HG03378 (cell line): ENCODE data around the gene FBXW12.

Experiments
- ATAC-seq: cut with Tn5 transposase; IDR thresholded peaks from one replicate; pipeline ENCODE4 v1.9.1; 2021; ENCODE audit warnings: mild to moderate bottlenecking, moderate library complexity; ENCODE audit not compliant: unreplicated experiment

Gene FBXW12

DNA sequence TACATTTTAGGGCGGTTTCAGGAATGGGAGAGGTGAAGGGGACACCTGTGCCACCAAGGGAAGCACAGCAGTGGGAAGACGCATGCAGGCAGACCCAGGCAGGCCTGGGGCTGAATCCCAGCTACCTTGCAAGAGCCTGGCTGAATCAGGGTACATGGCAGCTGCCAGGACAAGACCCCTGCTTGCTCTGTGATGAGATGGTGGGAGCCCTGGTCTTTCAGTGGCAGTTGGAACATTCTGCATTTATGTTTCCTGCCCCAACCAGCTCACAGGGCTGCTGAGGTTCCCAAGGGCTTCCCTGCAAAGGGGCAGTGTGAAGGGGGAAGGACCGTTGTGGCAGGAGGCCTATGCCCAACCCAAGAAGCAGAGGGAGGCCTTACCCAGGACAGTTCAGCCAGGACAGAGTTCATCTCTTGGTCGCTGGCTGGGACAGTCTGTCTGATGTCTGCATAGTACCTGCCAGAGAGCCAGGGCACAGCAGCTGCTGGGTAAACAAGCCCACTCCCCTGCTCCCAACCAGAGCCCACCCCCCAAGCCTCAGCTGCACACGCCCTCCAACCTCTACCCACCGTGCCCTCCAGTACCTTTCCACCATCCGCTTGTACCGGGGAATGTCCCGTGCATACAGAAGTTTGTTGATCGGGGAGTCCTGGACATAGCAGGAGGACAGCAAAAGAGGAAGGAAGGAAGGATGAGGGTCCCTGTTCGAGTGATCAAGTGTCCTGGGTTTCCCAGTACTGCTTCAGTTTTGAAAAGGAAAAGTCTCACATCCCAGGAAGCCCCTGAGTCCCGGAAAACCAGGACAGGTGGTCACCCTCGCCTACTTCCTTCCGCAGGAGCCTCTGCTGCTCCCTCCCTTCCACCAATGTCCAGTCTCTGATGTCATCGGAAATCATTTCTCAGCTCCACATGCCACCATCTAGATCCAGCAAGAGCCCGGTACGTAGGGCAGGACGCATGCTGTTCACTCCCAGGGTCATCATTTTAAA lies 34.7 kb downstream of the FBXW12 start:
- no peak for ATAC-seq

DNA sequence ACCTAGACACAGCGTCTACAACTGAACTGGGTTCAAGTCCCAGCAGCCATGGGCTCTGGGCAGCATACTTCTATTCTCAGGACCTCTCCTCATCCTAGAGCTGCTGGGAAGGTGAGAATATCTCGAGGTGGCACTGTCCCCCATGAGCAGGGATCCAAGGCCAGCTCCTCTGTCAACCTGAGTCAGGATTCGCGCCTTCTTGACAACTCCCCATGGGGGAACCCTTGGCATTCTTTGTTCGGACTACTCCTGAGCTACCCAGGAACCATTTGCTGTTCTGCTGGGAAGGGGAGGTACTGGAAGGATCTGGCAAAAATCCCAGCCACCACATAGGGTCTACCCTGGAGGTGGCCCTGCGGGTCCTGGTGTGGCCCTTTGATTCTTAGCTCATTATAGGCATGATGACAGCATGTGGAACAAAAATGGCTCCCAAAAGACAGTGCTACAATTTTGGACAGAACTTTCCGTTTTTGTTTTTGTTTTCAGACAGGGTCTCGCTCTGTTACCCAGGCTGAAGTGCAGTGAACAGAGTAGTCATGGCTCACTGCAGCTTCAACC lies 35.6 kb downstream of the FBXW12 start:
- no peak for ATAC-seq

DNA sequence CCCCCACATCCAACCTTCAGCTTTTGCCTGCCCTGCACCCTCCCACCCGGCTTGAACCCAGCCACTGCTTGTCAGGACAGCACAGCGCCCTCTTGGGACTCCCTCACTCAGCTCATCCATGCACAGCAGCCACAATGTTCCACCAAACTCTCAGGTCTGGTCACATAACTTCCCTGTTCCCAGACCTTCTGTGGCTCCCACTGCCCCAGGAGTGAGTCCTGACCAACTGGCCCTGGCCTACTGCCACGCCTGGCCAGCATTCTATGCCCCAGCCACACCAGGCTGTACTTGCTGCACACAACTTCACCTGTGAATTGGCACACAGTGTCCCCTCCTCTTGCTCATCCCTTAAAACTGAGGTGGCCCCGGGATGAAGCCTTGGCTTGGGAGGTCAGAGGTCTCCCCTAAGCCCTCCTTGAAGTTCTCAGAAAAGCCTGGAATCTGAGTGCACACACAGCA lies 36.8 kb downstream of the FBXW12 start:
- no peak for ATAC-seq

DNA sequence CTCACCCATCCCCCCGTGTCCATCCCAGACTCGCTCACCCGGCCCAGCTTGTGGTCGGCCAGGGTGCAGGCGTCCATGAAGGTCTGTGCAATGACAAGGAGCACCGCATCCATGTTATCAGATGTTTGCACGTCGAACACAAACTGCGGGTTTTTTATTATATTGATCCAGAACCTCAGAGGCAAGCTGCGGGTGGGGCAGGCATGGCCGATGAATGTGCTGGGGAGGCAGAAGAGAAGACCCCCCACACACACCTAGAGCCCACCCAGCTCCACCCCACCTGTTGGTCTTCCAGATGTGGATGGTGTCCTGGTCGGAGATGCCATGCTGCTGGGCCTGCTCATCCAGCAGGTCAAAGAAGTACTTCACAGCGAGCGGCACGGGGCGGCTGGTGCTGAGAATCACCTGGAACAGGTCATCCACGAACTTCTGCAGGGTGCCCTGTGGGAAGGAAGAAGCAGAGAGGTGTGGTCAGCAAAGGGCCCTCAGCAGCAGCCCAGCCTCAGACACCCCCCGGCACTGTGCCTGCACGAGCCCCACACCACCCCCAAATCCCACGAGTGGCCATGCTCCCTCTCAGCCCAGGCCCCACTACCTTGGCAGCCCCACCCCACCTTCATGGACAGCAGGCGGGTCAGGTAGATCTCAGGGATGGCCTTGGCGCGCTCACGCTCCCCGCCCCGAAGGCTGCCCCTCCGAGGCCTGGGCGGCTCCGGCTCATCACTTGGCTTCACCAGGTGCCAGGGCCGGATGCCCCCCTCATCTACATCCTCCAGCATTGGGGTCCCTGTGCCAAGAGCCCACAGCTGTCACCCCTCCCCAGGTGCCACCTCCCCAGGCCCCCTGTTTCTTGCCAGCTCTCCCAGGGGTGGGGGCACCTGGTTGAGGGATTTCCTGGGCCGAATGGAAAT lies 37.5 kb downstream of the FBXW12 start:
- ATAC-seq: no peak

DNA sequence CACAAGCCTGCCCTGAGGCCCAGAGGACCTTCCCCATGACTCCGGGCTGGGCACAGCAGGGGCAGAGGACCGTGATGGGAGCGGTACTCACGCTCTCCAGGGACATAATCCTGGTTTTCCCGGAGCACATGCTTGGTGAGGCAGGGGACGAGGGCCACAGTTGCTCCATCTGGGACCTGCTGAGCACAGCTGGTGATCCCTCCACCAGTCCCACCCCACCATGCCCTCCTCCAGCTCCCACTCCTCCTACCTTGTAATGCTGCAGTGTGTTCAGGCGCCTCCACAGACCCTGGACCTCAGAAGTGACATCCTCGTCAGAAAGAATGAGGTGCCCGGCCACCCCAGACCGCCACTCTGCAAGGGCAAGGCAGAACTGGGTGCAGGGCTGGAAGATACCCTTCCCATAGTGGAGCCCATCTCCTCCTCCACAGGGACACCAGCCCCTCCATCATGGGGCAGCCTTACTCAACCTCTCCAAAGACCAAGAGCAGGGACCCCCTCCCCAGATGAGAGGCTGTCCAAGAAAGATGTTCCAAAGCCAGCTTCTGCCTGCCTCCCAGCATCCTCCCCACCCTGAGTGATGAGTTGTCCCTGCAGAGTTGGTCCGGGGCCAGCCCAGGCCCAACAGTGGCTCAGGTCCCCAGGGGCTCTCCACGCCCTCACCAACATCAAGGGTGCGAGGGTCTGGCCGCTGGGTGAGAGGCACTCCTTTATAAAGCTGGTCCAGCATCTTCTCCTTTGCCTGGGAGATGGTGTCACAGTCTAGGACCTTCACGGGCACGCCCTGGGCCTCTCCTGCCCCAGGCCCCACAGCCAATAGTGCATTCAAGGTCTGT lies 38.4 kb downstream of the FBXW12 start:
- ATAC-seq: no peak

DNA sequence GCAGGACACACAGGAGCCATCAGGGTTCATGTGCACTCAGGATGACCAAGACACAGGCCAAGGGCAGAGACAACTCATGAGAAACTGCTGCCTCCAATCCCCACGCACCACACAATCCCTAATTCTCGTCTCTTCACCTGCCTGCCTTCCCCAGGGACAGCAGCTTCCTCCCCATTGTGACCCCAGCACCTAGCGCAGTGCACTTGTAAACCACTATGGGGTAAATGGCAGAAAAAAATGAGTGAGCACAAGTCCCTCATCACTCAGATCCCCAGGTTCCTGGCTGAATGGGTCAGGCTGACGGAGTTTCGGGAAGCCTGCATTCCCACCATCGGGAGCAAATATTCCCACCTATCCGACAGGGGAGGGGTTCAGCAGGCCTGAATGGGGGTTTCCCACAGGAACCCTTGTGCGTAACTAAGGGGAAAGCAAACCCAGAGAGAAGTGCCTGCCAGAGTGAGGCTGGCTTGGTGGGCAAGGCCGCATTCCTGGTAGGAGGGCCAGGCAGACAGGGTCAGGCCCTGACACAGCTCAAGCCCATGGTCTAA lies 39.1 kb downstream of the FBXW12 start:
- no peak for ATAC-seq

DNA sequence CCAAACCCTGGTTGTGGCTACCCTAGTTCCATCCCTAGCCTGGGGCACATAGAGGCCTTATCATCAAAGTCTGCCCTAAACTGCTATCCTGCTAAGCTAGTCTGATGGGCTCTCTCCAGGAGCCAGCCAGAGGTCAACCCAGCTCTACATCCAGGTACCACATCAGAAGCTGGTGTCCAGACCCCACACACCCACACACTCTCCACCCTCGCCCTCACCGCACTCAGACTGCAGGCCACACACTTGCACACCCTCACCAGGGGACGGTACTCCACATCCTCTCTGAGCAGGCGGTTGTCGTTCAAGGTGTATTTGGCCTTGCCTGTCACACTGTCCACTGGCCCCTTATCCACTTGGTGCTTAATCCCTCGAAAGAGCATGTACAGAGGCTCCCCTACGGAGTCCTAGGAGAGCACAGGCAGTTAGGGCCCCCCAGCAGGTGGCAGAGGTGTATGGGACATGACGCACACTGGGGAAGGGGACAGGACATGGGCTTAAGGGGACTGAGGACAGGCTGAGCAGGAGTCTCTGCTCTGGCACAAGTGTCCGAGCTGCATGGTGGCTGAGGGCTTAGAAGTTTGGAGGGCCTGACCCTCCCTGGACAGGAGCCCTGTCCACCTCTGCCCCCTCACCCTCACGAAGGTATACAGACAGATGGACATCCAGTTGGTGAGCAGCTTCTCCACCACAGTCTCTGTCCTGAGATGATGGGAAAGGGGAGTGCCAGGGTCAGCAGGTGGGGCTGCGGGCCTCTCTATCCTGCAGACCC lies 39.8 kb downstream of the FBXW12 start:
- no peak for ATAC-seq

DNA sequence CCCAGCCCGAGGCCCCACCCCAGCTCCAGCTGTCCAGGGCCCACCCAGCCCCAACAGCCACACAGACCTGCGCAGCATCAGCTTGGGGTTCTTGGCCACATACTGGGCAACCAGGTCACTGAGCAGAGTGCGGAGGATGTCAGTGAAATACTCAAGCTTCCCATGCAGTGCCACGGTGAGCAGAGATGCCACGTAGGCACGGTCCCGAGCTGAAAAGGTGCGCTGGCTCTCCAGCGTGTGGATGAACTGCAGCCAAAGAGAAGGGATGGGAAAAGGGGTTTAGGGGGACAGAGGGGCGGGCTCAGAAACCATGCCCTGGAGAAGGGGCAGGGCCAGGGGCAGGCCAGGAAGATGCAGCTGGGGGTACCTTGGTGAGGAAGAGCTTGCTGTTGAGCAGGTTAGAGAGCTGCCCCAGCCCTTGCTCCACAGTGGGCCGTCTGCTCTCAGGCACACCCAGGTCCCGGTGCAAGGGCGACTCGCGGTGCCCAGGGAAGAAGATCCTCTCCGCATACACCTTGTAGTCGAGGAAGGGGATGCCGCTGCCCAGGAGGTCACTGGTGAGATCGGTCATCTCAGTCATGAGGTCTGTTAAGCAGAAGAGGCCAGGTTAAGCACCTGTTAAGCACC lies 40.5 kb downstream of the FBXW12 start:
- ATAC-seq: no peak

DNA sequence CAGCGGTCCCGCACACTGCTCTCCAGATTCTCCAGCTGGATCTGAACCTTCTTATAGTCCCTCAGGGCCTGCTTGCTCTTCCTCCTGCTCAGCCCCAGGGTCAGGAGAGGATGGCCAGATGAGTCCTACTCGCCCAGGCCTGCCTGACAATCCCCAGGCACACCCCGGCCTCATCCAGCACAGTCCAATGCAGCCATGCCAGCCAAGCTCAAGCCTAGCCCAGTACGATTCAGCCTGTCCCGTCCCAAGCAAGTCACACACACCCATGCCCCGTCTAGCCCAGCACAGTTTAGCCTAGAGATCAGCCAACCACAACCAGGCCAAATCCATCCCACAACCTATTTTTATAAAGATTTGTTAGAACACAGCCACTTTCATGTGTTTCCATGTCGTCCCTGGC lies 41.1 kb downstream of the FBXW12 start:
- ATAC-seq: no peak

DNA sequence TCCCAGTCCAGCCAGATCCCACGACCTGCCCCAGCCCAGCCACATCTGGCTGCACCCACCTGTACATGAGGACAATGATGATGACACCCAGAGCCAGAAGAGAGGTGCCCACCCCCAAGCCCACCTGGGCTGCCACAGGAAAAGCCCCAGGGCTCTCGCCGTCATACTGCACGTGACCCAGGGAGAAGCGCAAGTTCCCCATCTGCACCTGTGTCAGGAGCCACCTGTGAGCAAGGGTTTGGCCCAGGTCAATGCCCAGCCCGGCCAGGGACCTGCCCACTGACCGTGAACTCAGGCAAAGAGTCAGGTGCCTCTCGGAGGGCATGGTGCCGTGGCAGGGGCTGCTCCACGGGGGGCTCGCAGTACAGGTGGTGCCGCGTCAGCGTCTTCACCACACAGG lies 41.6 kb downstream of the FBXW12 start:
- no peak for ATAC-seq

DNA sequence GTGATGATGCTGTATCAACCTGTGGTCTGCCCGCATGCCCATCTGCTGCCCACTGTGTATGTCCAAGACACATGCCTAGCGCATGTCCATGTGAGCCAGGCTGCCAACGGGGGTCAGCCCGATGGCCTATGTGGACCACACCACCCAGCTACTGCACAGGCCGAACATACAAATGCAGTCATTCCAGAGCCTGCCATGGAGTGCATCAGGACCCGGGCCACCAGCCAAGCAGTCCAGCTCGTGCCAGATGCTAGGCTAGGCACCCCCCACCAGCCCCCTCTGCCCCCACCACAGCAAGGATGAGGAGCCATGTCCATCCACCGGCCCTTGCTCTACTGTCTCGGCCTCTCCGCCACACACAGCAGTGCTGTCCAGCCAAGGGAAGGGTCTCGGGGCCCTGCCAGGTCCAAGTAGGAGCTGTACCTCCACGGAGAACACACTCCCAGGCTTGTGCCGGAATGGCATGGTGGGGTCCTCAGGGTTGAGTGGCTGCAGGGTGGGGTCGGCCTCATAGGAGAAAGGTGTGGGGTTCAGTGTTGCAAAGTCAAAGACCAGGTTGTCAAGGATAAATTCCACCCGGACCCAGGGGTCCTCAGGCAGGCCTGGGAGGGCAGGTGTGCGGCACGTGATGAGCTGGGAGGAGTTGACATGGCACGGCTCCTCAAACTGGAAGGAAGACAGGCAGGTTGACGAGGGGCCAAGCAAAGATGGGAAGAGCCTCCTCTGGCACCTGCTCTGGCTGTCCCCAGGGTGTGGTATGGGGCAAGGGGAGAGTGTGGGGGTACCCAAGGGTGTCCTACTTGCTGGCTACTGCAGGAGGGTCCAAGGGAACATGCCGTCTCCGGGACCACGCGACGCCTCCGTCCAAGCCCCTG lies 42.6 kb downstream of the FBXW12 start:
- ATAC-seq: no peak

DNA sequence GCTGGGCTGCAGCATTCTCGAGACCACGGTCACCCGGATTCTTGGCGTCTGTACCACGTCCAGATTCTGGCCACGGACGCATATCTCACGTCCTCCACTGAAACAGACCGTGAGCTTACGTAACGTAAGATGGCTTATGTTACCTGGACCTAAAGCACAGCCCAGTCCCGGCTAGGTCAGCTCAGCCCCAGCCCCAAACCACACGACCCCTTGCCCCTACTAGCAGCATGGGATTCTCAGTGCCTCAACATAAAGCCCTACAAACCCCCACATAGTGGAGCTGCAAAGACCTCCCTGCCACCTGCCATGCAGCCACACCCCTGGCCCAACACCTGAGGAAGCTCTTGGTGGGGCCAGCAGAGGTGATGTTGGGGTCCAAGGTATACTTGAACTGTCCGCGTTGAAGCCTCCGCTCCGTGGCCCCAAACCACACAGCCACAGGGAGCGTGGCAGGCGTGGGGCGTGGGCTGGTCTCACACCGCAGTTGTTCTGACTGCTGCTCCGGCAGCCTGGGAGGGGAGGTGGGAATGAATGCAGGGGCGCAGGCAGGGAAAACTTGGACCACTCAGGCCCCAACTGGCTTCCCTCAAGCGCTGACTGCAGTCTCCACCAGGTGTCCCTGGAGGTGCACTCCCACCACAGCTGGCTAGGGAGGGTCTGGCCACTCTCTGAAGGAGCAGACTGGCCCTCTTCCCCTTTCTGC lies 43.4 kb downstream of the FBXW12 start:
- ATAC-seq: no peak

DNA sequence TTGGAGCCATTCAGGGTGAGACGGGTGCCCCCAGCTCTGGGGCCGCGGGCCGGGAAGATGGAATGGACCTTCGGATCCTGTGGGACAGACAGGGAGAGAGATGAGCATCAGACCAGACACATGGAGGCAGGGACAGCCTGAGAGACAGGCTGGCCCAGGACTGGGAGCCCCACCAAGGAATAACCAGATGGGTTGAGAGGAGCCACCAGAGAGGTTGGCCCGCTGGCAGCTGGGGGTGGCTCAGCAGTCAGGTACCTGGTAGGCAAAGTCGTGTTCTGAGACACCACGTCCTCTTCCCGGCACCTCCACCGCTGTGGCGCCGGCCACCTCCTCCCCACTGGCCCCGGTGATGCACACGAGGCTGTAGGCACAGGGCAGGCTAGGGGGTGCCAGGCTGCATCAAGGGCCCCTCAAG lies 44.1 kb downstream of the FBXW12 start:
- no peak for ATAC-seq

DNA sequence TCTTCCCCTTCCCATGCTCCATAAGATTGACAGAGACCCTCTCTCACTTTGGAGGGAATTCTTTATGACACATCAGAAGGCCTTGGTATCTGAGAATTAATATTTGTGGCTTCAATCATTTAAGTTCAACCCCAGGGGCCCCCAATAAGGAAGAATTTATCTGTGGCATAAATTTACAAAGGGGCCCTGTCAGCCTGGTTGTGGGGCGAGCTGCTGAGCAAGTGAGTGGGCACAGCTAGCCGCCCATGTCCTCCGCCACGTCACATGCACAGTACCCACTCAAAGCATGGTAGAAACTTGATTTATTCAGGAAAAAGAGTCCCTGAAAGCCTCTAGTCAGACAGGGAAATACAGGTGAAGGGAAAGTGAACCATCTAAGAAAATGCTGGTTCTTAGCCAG lies 44.5 kb downstream of the FBXW12 start:
- ATAC-seq: no peak

DNA sequence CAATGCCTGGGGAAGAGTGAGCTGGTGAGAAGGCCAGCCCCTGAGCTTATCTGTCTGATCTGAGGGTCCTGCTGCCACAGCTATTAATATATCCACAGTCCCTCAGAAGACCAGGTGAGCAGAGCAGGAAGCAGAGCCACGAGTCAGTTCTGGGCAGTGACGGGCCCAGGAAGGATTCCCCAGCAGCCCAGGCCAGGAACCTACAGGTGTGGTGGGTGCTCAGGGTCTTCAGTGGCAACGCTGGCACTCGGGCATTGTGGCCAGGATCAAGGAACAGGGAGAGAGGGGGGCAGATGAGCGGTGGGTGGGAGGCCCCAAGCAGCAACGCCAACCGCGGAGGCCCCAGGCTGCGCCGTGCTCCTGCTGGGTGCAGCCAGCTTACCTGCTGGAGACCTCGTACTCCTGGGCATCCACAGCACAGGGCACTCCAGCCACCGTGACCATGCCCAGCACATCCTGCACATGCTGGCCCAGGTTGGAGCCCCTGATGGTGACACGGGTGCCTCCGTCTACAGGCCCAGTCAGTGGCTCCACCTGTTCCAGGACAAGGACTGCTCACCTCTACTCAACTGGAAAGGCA lies 45.6 kb downstream of the FBXW12 start:
- ATAC-seq: no peak

DNA sequence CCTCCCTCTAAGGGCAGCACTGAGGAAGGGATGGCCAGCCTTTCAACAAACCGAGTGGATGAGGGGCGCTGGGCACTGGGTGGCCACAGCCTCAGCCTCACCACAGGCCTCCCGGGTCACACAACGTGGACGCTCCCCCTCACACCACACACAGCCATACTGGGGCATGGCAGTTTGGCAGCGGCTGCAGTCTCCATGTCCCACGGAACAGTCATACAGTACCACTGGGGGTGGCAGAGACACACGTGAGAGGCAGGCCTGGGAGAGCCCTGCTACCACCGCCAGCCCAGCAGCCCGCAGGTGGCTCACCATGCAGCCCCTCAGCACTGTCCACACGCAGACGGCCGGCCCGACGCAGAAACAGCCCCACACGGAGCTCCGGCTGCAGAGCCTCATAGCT lies 46.1 kb downstream of the FBXW12 start:
- no peak for ATAC-seq

DNA sequence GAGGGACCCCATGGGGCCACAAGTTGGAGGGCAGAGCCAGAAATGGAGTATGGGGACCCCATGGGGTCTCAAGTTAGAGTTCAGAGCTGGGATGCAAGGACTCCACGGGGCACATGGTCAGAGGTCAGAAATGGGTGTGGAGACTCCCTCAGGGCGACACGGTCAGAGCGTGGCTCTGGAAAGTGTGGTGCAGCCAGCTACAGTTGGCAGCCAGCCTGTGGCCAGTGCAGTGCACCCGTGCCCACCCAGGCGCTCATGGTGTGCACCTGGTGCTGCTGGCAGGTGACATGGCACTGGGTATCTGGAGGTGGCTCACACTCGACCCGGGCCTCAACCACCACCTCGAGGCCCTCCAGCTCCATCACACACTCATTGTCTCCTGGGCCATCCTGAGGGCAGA lies 46.6 kb downstream of the FBXW12 start:
- ATAC-seq: no peak
